A549 (cell line): ENCODE measurements around the gene PHIP. TPM values are rescaled to one million over a fixed set of nuclear protein-coding genes. Genes with fewer than 3 reads are reported as not detected.

Experiments used
- ATAC-seq, 2 experiments: fragments of 200-7000 bp in 1 of 2; fragments of >200 bp in 1 of 2; cut with Nextera tagmentation in 1 of 2; cut with Tn5 transposase in 1 of 2; 3 replicates each; pipeline versions ENCODE4 v1.8.0 to v1.9.1; 2018 to 2020; ENCODE audit warnings: mild to moderate bottlenecking in 1 of 2, moderate library complexity in 1 of 2
- CTCF ChIA-PET: fragments of 300-600 bp; sonication (Branson Sonifier 250); formaldehyde crosslinking; extraction: SDS; loops from one replicate; lab custom pipeline; 2021; ENCODE audit warnings: antibody characterized with exemption, inconsistent platforms; lab: Yijun Ruan, JAX
- POLR2A ChIA-PET: fragments of 350-600 bp; formaldehyde crosslinking; extraction: SDS; loops from one replicate; lab custom pipeline; 2021; ENCODE audit warnings: antibody characterized with exemption, inconsistent platforms; lab: Yijun Ruan, JAX
- DNase-seq, 2 experiments: peaks; one replicate each; pipeline versions ENCODE4 v3.0.0 to v3.0.0-alpha.2; 2011 to 2016; ENCODE audit warnings: low read depth in 1 of 2, low spot score in 1 of 2
- FAIRE-seq: peaks from 2 replicates; lab custom pipeline; 2011; peaks lifted over from hg19 to GRCh38; lab: Jason Lieb, UNC
- H3K27ac ChIP-seq, 2 experiments: fragments of >200 bp; sonication (Bioruptor Twin); formaldehyde crosslinking; 3 replicates each; pipeline ENCODE4 v1.5.1; 2016 to 2017
- H3K4me1 ChIP-seq: fragments of >200 bp; sonication (Bioruptor Twin); formaldehyde crosslinking; 3 replicates; pipeline ENCODE4 v1.6.1; 2016
- H3K4me2 ChIP-seq: fragments of >200 bp; sonication (Bioruptor Twin); formaldehyde crosslinking; 3 replicates; pipeline ENCODE4 v1.6.1; 2016
- H3K4me3 ChIP-seq: fragments of >200 bp; sonication (Bioruptor Twin); formaldehyde crosslinking; 3 replicates; pipeline ENCODE4 v1.5.1; 2016
- H3K9me3 ChIP-seq: fragments of >200 bp; sonication (Bioruptor Twin); formaldehyde crosslinking; 3 replicates; pipeline ENCODE4 v1.6.1; 2016
- ATOH8 ChIP-seq: fragments of 250-450 bp; sonication (Bioruptor Pico); IDR thresholded peaks from 2 replicates; pipeline ENCODE4 v1.5.0; 2020; ENCODE audit warnings: low read depth, mild to moderate bottlenecking, moderate library complexity
- BHLHE40 ChIP-seq: IDR thresholded peaks from 2 replicates; pipeline ENCODE4 v1.6.1; 2012; ENCODE audit warnings: low read depth, low read length, inconsistent platforms
- CBX8 ChIP-seq: fragments of 200-600 bp; sonication (generic); IDR thresholded peaks from 2 replicates; pipeline ENCODE4 v1.6.1; 2016
- CHD2 ChIP-seq: fragments of 150-350 bp; IDR thresholded peaks from 2 replicates; pipeline ENCODE4 v1.6.1; 2014; ENCODE audit warnings: low read length; ENCODE audit not compliant: partially characterized antibody
- CHD4 ChIP-seq: fragments of 200-600 bp; sonication (generic); IDR thresholded peaks from 2 replicates; pipeline ENCODE4 v1.6.1; 2016; ENCODE audit warnings: antibody characterized with exemption, mild to moderate bottlenecking, borderline replicate concordance
- EHMT2 ChIP-seq: fragments of 200-600 bp; sonication (generic); IDR thresholded peaks from 2 replicates; pipeline ENCODE4 v1.6.1; 2016; ENCODE audit warnings: antibody characterized with exemption, low read depth, mild to moderate bottlenecking, moderate library complexity
- EP300 ChIP-seq, 2 experiments: fragments of >200 bp; sonication (Bioruptor Twin); formaldehyde crosslinking; IDR thresholded peaks; 2 replicates in 1 of 2; 3 replicates in 1 of 2; pipeline ENCODE4 v1.6.1; 2016 to 2017
- FOSB ChIP-seq: fragments of 250-450 bp; sonication (Bioruptor Pico); IDR thresholded peaks from 2 replicates; pipeline ENCODE4 v1.5.0; 2020; ENCODE audit warnings: mild to moderate bottlenecking, moderate library complexity
- GATA3 ChIP-seq: IDR thresholded peaks from 2 replicates; pipeline ENCODE4 v1.6.1; 2012; ENCODE audit warnings: borderline replicate concordance
- HEYL ChIP-seq: fragments of 250-450 bp; sonication (Bioruptor Pico); IDR thresholded peaks from 2 replicates; pipeline ENCODE4 v1.8.0; 2021; ENCODE audit warnings: mild to moderate bottlenecking, moderate library complexity
- HOXA7 ChIP-seq: fragments of 250-450 bp; sonication (Bioruptor Pico); IDR thresholded peaks from 2 replicates; pipeline ENCODE4 v1.5.0; 2020; ENCODE audit warnings: mild to moderate bottlenecking, moderate library complexity
- HOXB13 ChIP-seq: fragments of 250-450 bp; sonication (Bioruptor Pico); IDR thresholded peaks from 2 replicates; pipeline ENCODE4 v1.5.0; 2020; ENCODE audit warnings: low read depth, mild to moderate bottlenecking, moderate library complexity
- KDM1A ChIP-seq: fragments of 200-600 bp; sonication (generic); IDR thresholded peaks from 2 replicates; pipeline ENCODE4 v1.6.1; 2016; ENCODE audit warnings: low read depth, mild to moderate bottlenecking
- KDM5A ChIP-seq: fragments of 200-600 bp; sonication (generic); IDR thresholded peaks from 2 replicates; pipeline ENCODE4 v1.6.1; 2016; ENCODE audit warnings: antibody characterized with exemption, mild to moderate bottlenecking
- MAFK ChIP-seq: fragments of 450-650 bp; IDR thresholded peaks from 2 replicates; pipeline ENCODE4 v1.6.1; 2014; ENCODE audit not compliant: partially characterized antibody
- MAZ ChIP-seq: fragments of 150-350 bp; IDR thresholded peaks from 2 replicates; pipeline ENCODE4 v1.6.1; 2014; ENCODE audit warnings: antibody characterized with exemption, low read depth, low read length, borderline replicate concordance
- MYC ChIP-seq: IDR thresholded peaks from 2 replicates; pipeline ENCODE4 v1.6.1; 2012; ENCODE audit warnings: mild to moderate bottlenecking, inconsistent platforms, low read length, improper control_type of control experiment, borderline replicate concordance
- NPAS2 ChIP-seq: fragments of 250-450 bp; sonication (Bioruptor Pico); IDR thresholded peaks from 2 replicates; pipeline ENCODE4 v1.8.0; 2022; ENCODE audit warnings: mild to moderate bottlenecking, moderate library complexity, borderline replicate concordance
- PHF8 ChIP-seq: fragments of 200-600 bp; sonication (generic); IDR thresholded peaks from 2 replicates; pipeline ENCODE4 v1.6.1; 2016; ENCODE audit warnings: low read depth, mild to moderate bottlenecking, antibody characterized with exemption, moderate library complexity, borderline replicate concordance
- RAD21 ChIP-seq, 2 experiments: fragments of >200 bp in 1 of 2; sonication (Bioruptor Twin) in 1 of 2; formaldehyde crosslinking in 1 of 2; IDR thresholded peaks in 1 of 2; conservative IDR thresholded peaks in 1 of 2; 2 replicates in 1 of 2; 3 replicates in 1 of 2; pipeline ENCODE4 v1.6.1; 2012 to 2018; ENCODE audit warnings: inconsistent platforms in 1 of 2
- RFX5 ChIP-seq: fragments of 450-650 bp; IDR thresholded peaks from 2 replicates; pipeline ENCODE4 v1.7.1; 2014; ENCODE audit warnings: antibody characterized with exemption, mild to moderate bottlenecking, moderate library complexity
- RNF2 ChIP-seq: fragments of 200-600 bp; sonication (generic); IDR thresholded peaks from 2 replicates; pipeline ENCODE4 v1.6.1; 2016; ENCODE audit warnings: low read depth, mild to moderate bottlenecking, antibody characterized with exemption, moderate library complexity, borderline replicate concordance
- SREBF2 ChIP-seq: fragments of 450-650 bp; IDR thresholded peaks from 2 replicates; pipeline ENCODE4 v1.6.1; 2014; ENCODE audit warnings: mild to moderate bottlenecking, moderate library complexity
- TFCP2L1 ChIP-seq: fragments of 250-450 bp; sonication (Bioruptor Pico); IDR thresholded peaks from 2 replicates; pipeline ENCODE4 v1.5.0; 2021; ENCODE audit warnings: mild to moderate bottlenecking
- USF2 ChIP-seq: fragments of 450-650 bp; IDR thresholded peaks from 2 replicates; pipeline ENCODE4 v1.6.1; 2014; ENCODE audit warnings: antibody characterized with exemption
- ZC3H11A ChIP-seq: fragments of 450-650 bp; IDR thresholded peaks from 2 replicates; pipeline ENCODE4 v1.6.1; 2014; ENCODE audit warnings: antibody characterized with exemption, mild to moderate bottlenecking
- ZFP36 ChIP-seq: fragments of 450-650 bp; IDR thresholded peaks from 2 replicates; pipeline ENCODE4 v1.6.1; 2014; ENCODE audit warnings: borderline replicate concordance; ENCODE audit not compliant: partially characterized antibody
- ZNF302 ChIP-seq: fragments of 250-450 bp; sonication (Bioruptor Pico); IDR thresholded peaks from 2 replicates; pipeline ENCODE4 v1.9.0; 2021; ENCODE audit warnings: inconsistent platforms, mild to moderate bottlenecking, moderate library complexity
- WGBS: methylation state at CpG from one replicate; pipeline ENCODE4 v1.1.6; 2017; ENCODE audit errors: missing lambda C conversion rate; 5-methylcytosine and 5-hydroxymethylcytosine counted together
- polyA minus RNA-seq: library from RNA; depleted of rRNA, polyadenylated mRNA; stranded (reverse); fragments of >200 nt; gene quantifications from 2 replicates; pipeline ENCODE4 v1.2.3, GENCODE V29; 2011; rRNA and poly(A)+ RNA removed
- polyA plus RNA-seq, 4 experiments: library from polyadenylated mRNA; depleted of rRNA in 3 of 4; stranded (reverse); fragments of >200 nt; fragmentation: RNase III in 1 of 4; extraction: RNeasy Plus Mini Kit Qiagen cat#74134 plus additional on column Dnase treatment in 1 of 4; gene quantifications; 2 replicates in 3 of 4; 3 replicates in 1 of 4; pipeline ENCODE4 v1.2.3, GENCODE V29; 2011 to 2017
- TF ChIP-seq, protein P1 (sequence below): fragments of 200-600 bp; sonication (generic); IDR thresholded peaks from 2 replicates; pipeline ENCODE4 v1.6.1; 2016; ENCODE audit warnings: antibody characterized with exemption, mild to moderate bottlenecking, moderate library complexity
- TF ChIP-seq, protein P2 (sequence below): fragments of >200 bp; sonication (Bioruptor Twin); formaldehyde crosslinking; IDR thresholded peaks from 3 replicates; pipeline ENCODE4 v1.5.1; 2016
- TF ChIP-seq, protein P3 (sequence below): IDR thresholded peaks from 2 replicates; pipeline ENCODE4 v1.6.1; 2012

Gene PHIP
- 13.0 and 14.9 TPM in 2 replicates for polyA plus RNA-seq (2011; rRNA removed)
- polyA plus RNA-seq (2012; cell fraction: cytosol; rRNA removed), result 1.4 and 1.6 TPM in 2 replicates
- 1.7 and 2.6 TPM in 2 replicates for polyA plus RNA-seq (2012; cell fraction: nucleus; rRNA removed)
- 7.1 to 7.4 TPM (median 7.2 TPM) in 3 replicates for polyA plus RNA-seq (2017; fragmentation: RNase III; extraction: RNeasy Plus Mini Kit Qiagen cat#74134 plus additional on column Dnase treatment)
- polyA minus RNA-seq, result 18.6 and 19.7 TPM in 2 replicates

- peak; percentile 42 to 96 for DNase-seq
- CTCF ChIA-PET, result interaction anchor here (1.2 kb wide), 1 partner anchor 17 kb away, joined by 3 read pairs; no protein-coding TSS in a partner anchor
- H3K27ac ChIP-seq, result peak within 1 kb of the TSS; percentile 99 to 100
- 0% methylated on average over 13 of the region's 73 CpGs for WGBS
- peaks cover 11% of the 10 kb centered on the region; the same call in 2 of the 3 replicates for H3K4me1 ChIP-seq
- H3K4me3 ChIP-seq, result peak within 1 kb of the TSS; percentile 89
- FAIRE-seq, result no peak
- POLR2A ChIA-PET, result interaction anchor here (0.6 to 1.2 kb wide), 7 partner anchors 16 to 211 kb away, joined by 3 read pairs; partner anchors contain the start of gene IRAK1BP1
- ATAC-seq, result peak; percentile 86 to 92
- H3K4me2 ChIP-seq, result peak within 1 kb of the TSS; percentile 91
- no peaks in the 10 kb centered on the region for H3K9me3 ChIP-seq
- TF ChIP-seq, protein P1, sequence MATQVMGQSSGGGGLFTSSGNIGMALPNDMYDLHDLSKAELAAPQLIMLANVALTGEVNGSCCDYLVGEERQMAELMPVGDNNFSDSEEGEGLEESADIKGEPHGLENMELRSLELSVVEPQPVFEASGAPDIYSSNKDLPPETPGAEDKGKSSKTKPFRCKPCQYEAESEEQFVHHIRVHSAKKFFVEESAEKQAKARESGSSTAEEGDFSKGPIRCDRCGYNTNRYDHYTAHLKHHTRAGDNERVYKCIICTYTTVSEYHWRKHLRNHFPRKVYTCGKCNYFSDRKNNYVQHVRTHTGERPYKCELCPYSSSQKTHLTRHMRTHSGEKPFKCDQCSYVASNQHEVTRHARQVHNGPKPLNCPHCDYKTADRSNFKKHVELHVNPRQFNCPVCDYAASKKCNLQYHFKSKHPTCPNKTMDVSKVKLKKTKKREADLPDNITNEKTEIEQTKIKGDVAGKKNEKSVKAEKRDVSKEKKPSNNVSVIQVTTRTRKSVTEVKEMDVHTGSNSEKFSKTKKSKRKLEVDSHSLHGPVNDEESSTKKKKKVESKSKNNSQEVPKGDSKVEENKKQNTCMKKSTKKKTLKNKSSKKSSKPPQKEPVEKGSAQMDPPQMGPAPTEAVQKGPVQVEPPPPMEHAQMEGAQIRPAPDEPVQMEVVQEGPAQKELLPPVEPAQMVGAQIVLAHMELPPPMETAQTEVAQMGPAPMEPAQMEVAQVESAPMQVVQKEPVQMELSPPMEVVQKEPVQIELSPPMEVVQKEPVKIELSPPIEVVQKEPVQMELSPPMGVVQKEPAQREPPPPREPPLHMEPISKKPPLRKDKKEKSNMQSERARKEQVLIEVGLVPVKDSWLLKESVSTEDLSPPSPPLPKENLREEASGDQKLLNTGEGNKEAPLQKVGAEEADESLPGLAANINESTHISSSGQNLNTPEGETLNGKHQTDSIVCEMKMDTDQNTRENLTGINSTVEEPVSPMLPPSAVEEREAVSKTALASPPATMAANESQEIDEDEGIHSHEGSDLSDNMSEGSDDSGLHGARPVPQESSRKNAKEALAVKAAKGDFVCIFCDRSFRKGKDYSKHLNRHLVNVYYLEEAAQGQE, result no peak; the same call in 1 of the 2 replicates
- TF ChIP-seq KDM1A, result no peak
- TF ChIP-seq HEYL (CRISPR knock-in tag), result no peak
- TF ChIP-seq RFX5, result no peak
- TF ChIP-seq FOSB (CRISPR knock-in tag), result no peak
- TF ChIP-seq PHF8, result peak; percentile 56; the same call in 1 of the 2 replicates
- no peak for TF ChIP-seq CHD2
- no peak for TF ChIP-seq BHLHE40
- no peak for TF ChIP-seq USF2
- TF ChIP-seq CBX8, result no peak
- TF ChIP-seq CHD4, result no peak
- no peak for TF ChIP-seq GATA3
- no peak for TF ChIP-seq EP300 (IDR thresholded peaks at IDR 0.05)
- TF ChIP-seq TFCP2L1, result no peak
- TF ChIP-seq HOXB13 (CRISPR knock-in tag), result no peak
- no peak for TF ChIP-seq ATOH8 (CRISPR knock-in tag)
- no peak for TF ChIP-seq RNF2
- no peak for TF ChIP-seq HOXA7
- no peak for TF ChIP-seq ZFP36
- TF ChIP-seq ZNF302 (CRISPR knock-in tag), result no peak
- 0 out of 2 replicates have a peak, but pooled peaks have one; percentile 27 for TF ChIP-seq MAZ
- no peak for TF ChIP-seq KDM5A
- no peak for TF ChIP-seq EHMT2
- TF ChIP-seq, protein P2, sequence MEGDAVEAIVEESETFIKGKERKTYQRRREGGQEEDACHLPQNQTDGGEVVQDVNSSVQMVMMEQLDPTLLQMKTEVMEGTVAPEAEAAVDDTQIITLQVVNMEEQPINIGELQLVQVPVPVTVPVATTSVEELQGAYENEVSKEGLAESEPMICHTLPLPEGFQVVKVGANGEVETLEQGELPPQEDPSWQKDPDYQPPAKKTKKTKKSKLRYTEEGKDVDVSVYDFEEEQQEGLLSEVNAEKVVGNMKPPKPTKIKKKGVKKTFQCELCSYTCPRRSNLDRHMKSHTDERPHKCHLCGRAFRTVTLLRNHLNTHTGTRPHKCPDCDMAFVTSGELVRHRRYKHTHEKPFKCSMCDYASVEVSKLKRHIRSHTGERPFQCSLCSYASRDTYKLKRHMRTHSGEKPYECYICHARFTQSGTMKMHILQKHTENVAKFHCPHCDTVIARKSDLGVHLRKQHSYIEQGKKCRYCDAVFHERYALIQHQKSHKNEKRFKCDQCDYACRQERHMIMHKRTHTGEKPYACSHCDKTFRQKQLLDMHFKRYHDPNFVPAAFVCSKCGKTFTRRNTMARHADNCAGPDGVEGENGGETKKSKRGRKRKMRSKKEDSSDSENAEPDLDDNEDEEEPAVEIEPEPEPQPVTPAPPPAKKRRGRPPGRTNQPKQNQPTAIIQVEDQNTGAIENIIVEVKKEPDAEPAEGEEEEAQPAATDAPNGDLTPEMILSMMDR, result no peak
- TF ChIP-seq, protein P3, sequence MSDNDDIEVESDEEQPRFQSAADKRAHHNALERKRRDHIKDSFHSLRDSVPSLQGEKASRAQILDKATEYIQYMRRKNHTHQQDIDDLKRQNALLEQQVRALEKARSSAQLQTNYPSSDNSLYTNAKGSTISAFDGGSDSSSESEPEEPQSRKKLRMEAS, result peak; percentile 65; the same call in 1 of the 2 replicates
- TF ChIP-seq MAFK, result no peak
- TF ChIP-seq RAD21 (conservative IDR thresholded peaks at IDR 0.05 in 1 of 2, IDR thresholded peaks at IDR 0.05 in 1 of 2), result no peak
- TF ChIP-seq ZC3H11A, result no peak
- no peak for TF ChIP-seq NPAS2 (CRISPR knock-in tag)
- TF ChIP-seq MYC, result no peak; the same call in 1 of the 2 replicates
- no peak for TF ChIP-seq SREBF2
Observed at GRCh38 chr6:79078075-79078969, at the start of gene PHIP. TSS of gene PHIP (minus strand) at chr6:79078254. CDS start at chr6:79078068, 186 bp downstream.
